ENCODE measurements around the gene QDPR. TPM values are rescaled to one million over a fixed set of nuclear protein-coding genes. Genes with fewer than 3 reads are reported as not detected.

QDPR gene
- total and polyA plus RNA-seq, 4 donors: 23.4 to 45.4 (median 31.4) TPM

DNA sequence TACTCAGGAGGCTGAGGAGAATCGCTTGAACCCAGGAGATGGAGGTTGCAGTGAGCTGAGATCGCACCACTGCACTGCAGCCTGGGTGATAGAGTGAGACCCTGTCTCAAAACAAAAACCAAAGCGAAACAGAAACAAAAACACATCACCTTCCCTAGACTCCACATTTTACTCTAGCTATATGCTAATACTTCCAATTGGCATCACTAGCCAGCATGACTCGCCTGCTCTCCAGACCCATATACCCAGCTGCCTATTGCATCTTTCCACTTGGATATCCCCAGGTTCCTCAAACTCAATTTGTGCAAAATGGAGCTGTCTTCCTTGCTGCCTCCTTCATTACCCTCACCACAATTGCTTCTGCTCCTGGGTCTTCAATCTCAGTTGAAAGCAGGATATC, 42.7 kb upstream of the QDPR start:
- TF ChIP-seq, protein P1, sequence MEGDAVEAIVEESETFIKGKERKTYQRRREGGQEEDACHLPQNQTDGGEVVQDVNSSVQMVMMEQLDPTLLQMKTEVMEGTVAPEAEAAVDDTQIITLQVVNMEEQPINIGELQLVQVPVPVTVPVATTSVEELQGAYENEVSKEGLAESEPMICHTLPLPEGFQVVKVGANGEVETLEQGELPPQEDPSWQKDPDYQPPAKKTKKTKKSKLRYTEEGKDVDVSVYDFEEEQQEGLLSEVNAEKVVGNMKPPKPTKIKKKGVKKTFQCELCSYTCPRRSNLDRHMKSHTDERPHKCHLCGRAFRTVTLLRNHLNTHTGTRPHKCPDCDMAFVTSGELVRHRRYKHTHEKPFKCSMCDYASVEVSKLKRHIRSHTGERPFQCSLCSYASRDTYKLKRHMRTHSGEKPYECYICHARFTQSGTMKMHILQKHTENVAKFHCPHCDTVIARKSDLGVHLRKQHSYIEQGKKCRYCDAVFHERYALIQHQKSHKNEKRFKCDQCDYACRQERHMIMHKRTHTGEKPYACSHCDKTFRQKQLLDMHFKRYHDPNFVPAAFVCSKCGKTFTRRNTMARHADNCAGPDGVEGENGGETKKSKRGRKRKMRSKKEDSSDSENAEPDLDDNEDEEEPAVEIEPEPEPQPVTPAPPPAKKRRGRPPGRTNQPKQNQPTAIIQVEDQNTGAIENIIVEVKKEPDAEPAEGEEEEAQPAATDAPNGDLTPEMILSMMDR (IDR thresholded peaks at IDR 0.05; ENCODE audit: control extremely low read depth, extremely low read depth): no peak
- ATAC-seq (ENCODE audit: insufficient read depth, low FRiP score) (no peak), DNase-seq (no peak)
- WGBS, 2 donors: 81 to 89% methylated on average over 4 of the region's 4 CpGs
- Histone ChIP-seq H3K27ac (ENCODE audit: low read depth in 1 of 2, low read length in 1 of 2) (no peak overlapping the region), H3K4me3 (no peak overlapping the region), H3K9ac (ENCODE audit: insufficient read depth in 1 of 2, low read length in 2 of 2) (no peak overlapping the region), H3K36me3 (ENCODE audit: control insufficient read depth in 4 of 4, insufficient read depth in 4 of 4, low read length in 4 of 4) (no peaks in the 10 kb centered on the region), H3K9me3 (ENCODE audit: control insufficient read depth in 4 of 4, insufficient read depth in 3 of 4, low read length in 3 of 4) (no peaks in the 10 kb centered on the region), H3K4me1 (ENCODE audit: control insufficient read depth in 5 of 5, insufficient read depth in 5 of 5, low read length in 5 of 5) (no peaks in the 10 kb centered on the region), H3K27me3 (ENCODE audit: control insufficient read depth in 3 of 3, insufficient read depth in 3 of 3, low read length in 2 of 3) (peaks cover 0 to 8% (median 4%) of the 10 kb centered on the region in 3 donors)

DNA sequence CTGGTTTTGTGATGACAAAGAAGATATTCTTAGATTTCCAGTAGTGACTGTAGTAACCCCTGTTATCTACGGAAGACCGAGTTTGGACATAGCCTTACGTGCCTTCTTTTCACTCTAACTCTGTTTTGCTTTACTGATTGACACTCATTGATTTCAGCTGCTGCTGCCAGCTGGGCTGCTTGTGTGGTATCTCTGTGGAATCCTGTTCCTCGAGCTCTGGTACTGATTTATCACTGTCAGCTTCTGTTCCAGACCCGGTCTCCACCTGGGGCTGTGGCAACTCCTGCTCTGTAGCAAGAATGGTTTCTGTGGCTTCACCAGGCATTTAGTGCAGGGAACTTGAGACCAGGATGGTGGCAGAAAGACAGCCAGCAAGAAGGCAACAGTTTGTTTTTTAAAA, 40.5 kb upstream of the QDPR start:
- TF ChIP-seq, protein P1 (IDR thresholded peaks at IDR 0.05; ENCODE audit: control extremely low read depth, extremely low read depth): no peak
- Histone ChIP-seq H3K4me1 (ENCODE audit: control insufficient read depth in 5 of 5, insufficient read depth in 5 of 5, low read length in 5 of 5) (no peaks in the 10 kb centered on the region), H3K27ac (ENCODE audit: low read depth in 1 of 2, low read length in 1 of 2) (no peak overlapping the region), H3K36me3 (ENCODE audit: control insufficient read depth in 4 of 4, insufficient read depth in 4 of 4, low read length in 4 of 4) (no peaks in the 10 kb centered on the region), H3K27me3 (ENCODE audit: control insufficient read depth in 3 of 3, insufficient read depth in 3 of 3, low read length in 2 of 3) (peaks cover 0 to 8% (median 4%) of the 10 kb centered on the region in 3 donors), H3K9me3 (ENCODE audit: control insufficient read depth in 4 of 4, insufficient read depth in 3 of 4, low read length in 3 of 4) (no peaks in the 10 kb centered on the region), H3K9ac (ENCODE audit: insufficient read depth in 1 of 2, low read length in 2 of 2) (no peak overlapping the region), H3K4me3 (no peak overlapping the region)
- 58 to 60% methylated on average over 5 of the region's 5 CpGs for WGBS, 2 donors
- ATAC-seq (ENCODE audit: insufficient read depth, low FRiP score) (no peak), DNase-seq (no peak)

DNA sequence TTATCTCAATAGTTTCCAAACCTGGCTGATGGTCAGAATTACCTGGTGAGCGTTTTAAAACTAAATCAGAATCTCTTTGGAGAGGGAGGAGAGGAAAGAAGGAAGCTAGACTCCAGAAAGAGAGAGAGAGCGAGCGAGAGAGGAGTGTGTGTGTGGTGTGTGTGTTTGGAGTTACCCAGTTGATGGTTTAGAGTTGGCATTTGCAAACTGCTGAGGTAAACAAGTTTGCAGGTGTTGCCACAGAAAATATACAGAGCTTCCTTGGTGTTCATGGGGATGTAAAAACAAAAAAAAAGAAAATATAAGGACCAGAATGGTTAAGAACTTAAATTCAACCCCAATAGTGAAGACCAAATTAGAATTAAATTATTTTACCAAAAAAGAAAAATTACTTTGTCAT, 38.7 kb upstream of the QDPR start:
- TF ChIP-seq, protein P1 (IDR thresholded peaks at IDR 0.05; ENCODE audit: control extremely low read depth, extremely low read depth): no peak
- H3K36me3 ChIP-seq (ENCODE audit: control insufficient read depth in 4 of 4, insufficient read depth in 4 of 4, low read length in 4 of 4): no peaks in the 10 kb centered on the region
- WGBS, 2 donors: 86 to 95% methylated on average over 3 of the region's 3 CpGs

DNA sequence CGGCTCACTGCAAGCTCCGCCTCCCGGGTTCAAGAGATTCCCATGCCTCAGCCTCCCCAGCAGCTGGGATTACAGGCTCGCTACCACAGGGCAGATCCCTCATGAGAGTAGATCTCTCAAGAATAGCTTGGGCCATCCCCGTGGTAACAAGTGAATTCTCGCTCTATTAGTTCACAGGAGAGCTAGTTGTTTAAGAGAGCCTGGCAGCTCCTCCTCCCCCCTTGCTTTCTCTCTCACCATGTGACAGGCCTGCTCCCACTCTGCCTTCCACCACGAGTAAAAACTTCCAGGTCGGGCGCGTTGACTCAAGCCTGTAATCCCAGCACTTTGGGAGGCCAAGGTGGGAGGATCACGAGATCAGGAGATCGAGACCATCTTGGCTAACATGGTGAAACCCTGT, 34.8 kb upstream of the QDPR start:
- Histone ChIP-seq H3K9ac (ENCODE audit: insufficient read depth in 1 of 2, low read length in 2 of 2) (no peak overlapping the region), H3K4me3 (no peak overlapping the region), H3K4me1 (ENCODE audit: control insufficient read depth in 5 of 5, insufficient read depth in 5 of 5, low read length in 5 of 5) (peaks cover 0 to 2% (median 0%) of the 10 kb centered on the region in 5 donors), H3K27me3 (ENCODE audit: control insufficient read depth in 3 of 3, insufficient read depth in 3 of 3, low read length in 2 of 3) (no peaks in the 10 kb centered on the region), H3K36me3 (ENCODE audit: control insufficient read depth in 4 of 4, insufficient read depth in 4 of 4, low read length in 4 of 4) (no peaks in the 10 kb centered on the region), H3K9me3 (ENCODE audit: control insufficient read depth in 4 of 4, insufficient read depth in 3 of 4, low read length in 3 of 4) (no peaks in the 10 kb centered on the region), H3K27ac (ENCODE audit: low read depth in 1 of 2, low read length in 1 of 2) (no peak overlapping the region)
- TF ChIP-seq, protein P1 (IDR thresholded peaks at IDR 0.05; ENCODE audit: control extremely low read depth, extremely low read depth): no peak
- ATAC-seq (ENCODE audit: insufficient read depth, low FRiP score) (no peak), DNase-seq (no peak)
- 86 to 94% methylated on average over 12 of the region's 12 CpGs for WGBS, 2 donors

More for the DNA sequence above, 38.7 kb upstream of the QDPR start:
- DNase-seq: no peak
- Histone ChIP-seq H3K9ac (ENCODE audit: insufficient read depth in 1 of 2, low read length in 2 of 2) (no peak overlapping the region), H3K9me3 (ENCODE audit: control insufficient read depth in 4 of 4, insufficient read depth in 3 of 4, low read length in 3 of 4) (no peaks in the 10 kb centered on the region), H3K4me1 (ENCODE audit: control insufficient read depth in 5 of 5, insufficient read depth in 5 of 5, low read length in 5 of 5) (no peaks in the 10 kb centered on the region), H3K27me3 (ENCODE audit: control insufficient read depth in 3 of 3, insufficient read depth in 3 of 3, low read length in 2 of 3) (peaks cover 0 to 8% (median 3%) of the 10 kb centered on the region in 3 donors), H3K27ac (ENCODE audit: low read depth in 1 of 2, low read length in 1 of 2) (no peak overlapping the region), H3K4me3 (no peak overlapping the region)
- ATAC-seq (ENCODE audit: insufficient read depth, low FRiP score): no peak
